T-helper 2 cell treated with Interferon-gamma antibody and Interleukin-4, amounts not matched to agents 5 μg/mL and 100 μg/mL, for 36 hours (primary cell): ENCODE data around the gene ANAPC15.
"Not testable (repeated sequence)": the region's sequence is repeated elsewhere in the genome, so short reads cannot be mapped to it uniquely, and the experiment has no call there.

Experiments
- DNase-seq: peaks from one replicate; pipeline ENCODE4 v3.0.0; 2021; ENCODE audit warnings: low spot score
- H3K27ac Mint-ChIP-seq: one replicate; pipeline ENCODE4 v1.8.0; 2021; ENCODE audit warnings: mild to moderate bottlenecking, mixed read lengths
- H3K27me3 Mint-ChIP-seq: one replicate; pipeline ENCODE4 v1.8.0; 2021; ENCODE audit warnings: low read depth, mixed read lengths
- H3K36me3 Mint-ChIP-seq: one replicate; pipeline ENCODE4 v1.8.0; 2021; ENCODE audit warnings: low read depth, mixed read lengths
- H3K4me1 Mint-ChIP-seq: one replicate; pipeline ENCODE4 v1.8.0; 2021; ENCODE audit warnings: low read depth, mixed read lengths
- H3K4me3 Mint-ChIP-seq: one replicate; pipeline ENCODE4 v1.8.0; 2022; ENCODE audit warnings: mild to moderate bottlenecking, moderate library complexity, mixed read lengths
- H3K9me3 Mint-ChIP-seq: one replicate; pipeline ENCODE4 v1.8.0; 2021; ENCODE audit warnings: mixed read lengths

The ANAPC15 gene

GRCh38 chr11:72112143-72112977 is at the start of gene ANAPC15:
TSS of gene ANAPC15 (minus strand) at chr11:72112695. CDS start at chr11:72111276, 1,419 bp downstream.
- Mint-ChIP-seq H3K4me3 (peak within 1 kb of the TSS; percentile 97), H3K36me3 (peaks cover 13% of the 10 kb centered on the region)

GRCh38 chr11:72160319-72160718 is 47.8 kb upstream of the ANAPC15 start:
- no peaks in the 10 kb centered on the region for H3K36me3 Mint-ChIP-seq
- peaks cover 41% of the 10 kb centered on the region for H3K27me3 Mint-ChIP-seq
- DNase-seq = no peak
- H3K4me3 Mint-ChIP-seq = no peak overlapping the region
- H3K9me3 Mint-ChIP-seq = no peaks in the 10 kb centered on the region
- no peak overlapping the region for H3K27ac Mint-ChIP-seq
- no peaks in the 10 kb centered on the region for H3K4me1 Mint-ChIP-seq

More at GRCh38 chr11:72112143-72112977, at the start of gene ANAPC15:
- Mint-ChIP-seq H3K27me3 (no peaks in the 10 kb centered on the region), H3K9me3 (no peaks in the 10 kb centered on the region), H3K27ac (peak within 1 kb of the TSS; percentile 99), H3K4me1 (peaks cover 21% of the 10 kb centered on the region)
- DNase-seq = peak; percentile 99

- H3K27ac Mint-ChIP-seq = no peak overlapping the region
- no peak overlapping the region for H3K4me3 Mint-ChIP-seq
- H3K9me3 Mint-ChIP-seq = no peaks in the 10 kb centered on the region
- peaks cover 38% of the 10 kb centered on the region for H3K27me3 Mint-ChIP-seq
- no peak for DNase-seq
- no peaks in the 10 kb centered on the region for H3K36me3 Mint-ChIP-seq
- no peaks in the 10 kb centered on the region for H3K4me1 Mint-ChIP-seq
Observed at GRCh38 chr11:72157131-72157530, 44.6 kb upstream of the ANAPC15 start.

- DNase-seq = no peak
- Mint-ChIP-seq H3K4me1 (no peaks in the 10 kb centered on the region), H3K9me3 (no peaks in the 10 kb centered on the region), H3K4me3 (no peak overlapping the region), H3K27ac (no peak overlapping the region), H3K36me3 (no peaks in the 10 kb centered on the region), H3K27me3 (peaks cover 34% of the 10 kb centered on the region)
Observed at GRCh38 chr11:72155751-72156150, 43.3 kb upstream of the ANAPC15 start.

- no peaks in the 10 kb centered on the region for H3K9me3 Mint-ChIP-seq
- H3K36me3 Mint-ChIP-seq = no peaks in the 10 kb centered on the region
- H3K27me3 Mint-ChIP-seq = peaks cover 28% of the 10 kb centered on the region
- H3K4me3 Mint-ChIP-seq = no peak overlapping the region
- H3K27ac Mint-ChIP-seq = no peak overlapping the region
- no peak for DNase-seq
- H3K4me1 Mint-ChIP-seq = no peaks in the 10 kb centered on the region
Observed at GRCh38 chr11:72154816-72155215, 42.3 kb upstream of the ANAPC15 start.

GRCh38 chr11:72153874-72154273 is 41.4 kb upstream of the ANAPC15 start:
- H3K4me3 Mint-ChIP-seq, H3K9me3 Mint-ChIP-seq, H3K27ac Mint-ChIP-seq, H3K36me3 Mint-ChIP-seq, H3K4me1 Mint-ChIP-seq, DNase-seq: not testable (repeated sequence)
- peaks cover 23% of the 10 kb centered on the region for H3K27me3 Mint-ChIP-seq

GRCh38 chr11:72150882-72151281 is 38.4 kb upstream of the ANAPC15 start:
- no peak overlapping the region for H3K27ac Mint-ChIP-seq
- DNase-seq = no peak
- H3K4me3 Mint-ChIP-seq = no peak overlapping the region
- H3K4me1 Mint-ChIP-seq = no peaks in the 10 kb centered on the region
- peaks cover 15% of the 10 kb centered on the region for H3K27me3 Mint-ChIP-seq
- no peaks in the 10 kb centered on the region for H3K36me3 Mint-ChIP-seq
- no peaks in the 10 kb centered on the region for H3K9me3 Mint-ChIP-seq

GRCh38 chr11:72146625-72147024 is 34.1 kb upstream of the ANAPC15 start:
- Mint-ChIP-seq H3K27ac (no peak overlapping the region), H3K4me1 (peaks cover 12% of the 10 kb centered on the region)

GRCh38 chr11:72144807-72145565 is 32.5 kb upstream of the ANAPC15 start:
- Mint-ChIP-seq H3K4me3 (no peak overlapping the region), H3K27me3 (peaks cover 3% of the 10 kb centered on the region), H3K4me1 (peaks cover 25% of the 10 kb centered on the region), H3K9me3 (no peaks in the 10 kb centered on the region), H3K36me3 (no peaks in the 10 kb centered on the region), H3K27ac (no peak overlapping the region)
- no peak for DNase-seq

More at GRCh38 chr11:72146625-72147024, 34.1 kb upstream of the ANAPC15 start:
- Mint-ChIP-seq H3K4me3 (no peak overlapping the region), H3K9me3 (no peaks in the 10 kb centered on the region), H3K27me3 (peaks cover 7% of the 10 kb centered on the region), H3K36me3 (no peaks in the 10 kb centered on the region)
- no peak for DNase-seq

GRCh38 chr11:72142543-72142942 is 30.0 kb upstream of the ANAPC15 start:
- H3K9me3 Mint-ChIP-seq, H3K4me3 Mint-ChIP-seq, DNase-seq, H3K36me3 Mint-ChIP-seq, H3K27ac Mint-ChIP-seq, H3K27me3 Mint-ChIP-seq: not testable (repeated sequence)
- peaks cover 28% of the 10 kb centered on the region for H3K4me1 Mint-ChIP-seq

GRCh38 chr11:72142086-72142485 is 29.6 kb upstream of the ANAPC15 start:
- not testable (repeated sequence) for DNase-seq, H3K27ac Mint-ChIP-seq, H3K36me3 Mint-ChIP-seq, H3K9me3 Mint-ChIP-seq, H3K4me3 Mint-ChIP-seq, H3K27me3 Mint-ChIP-seq
- H3K4me1 Mint-ChIP-seq = peaks cover 28% of the 10 kb centered on the region

GRCh38 chr11:72141066-72141465 is 28.6 kb upstream of the ANAPC15 start:
- DNase-seq = peak; percentile 76
- no peaks in the 10 kb centered on the region for H3K27me3 Mint-ChIP-seq
- H3K4me3 Mint-ChIP-seq = peak overlapping the region; percentile 41
- peak overlapping the region; percentile 75 for H3K27ac Mint-ChIP-seq
- H3K9me3 Mint-ChIP-seq = no peaks in the 10 kb centered on the region
- H3K4me1 Mint-ChIP-seq = peaks cover 30% of the 10 kb centered on the region
- H3K36me3 Mint-ChIP-seq = peaks cover 2% of the 10 kb centered on the region

GRCh38 chr11:72140661-72141060 is 28.2 kb upstream of the ANAPC15 start:
- Mint-ChIP-seq H3K9me3 (no peaks in the 10 kb centered on the region), H3K4me1 (peaks cover 30% of the 10 kb centered on the region), H3K4me3 (peak overlapping the region; percentile 41), H3K36me3 (peaks cover 2% of the 10 kb centered on the region), H3K27me3 (no peaks in the 10 kb centered on the region), H3K27ac (peak overlapping the region; percentile 75)
- DNase-seq = no peak

GRCh38 chr11:72139500-72139899 is 27.0 kb upstream of the ANAPC15 start:
- peaks cover 30% of the 10 kb centered on the region for H3K4me1 Mint-ChIP-seq
- H3K36me3 Mint-ChIP-seq = peaks cover 2% of the 10 kb centered on the region
- no peaks in the 10 kb centered on the region for H3K9me3 Mint-ChIP-seq
- H3K4me3 Mint-ChIP-seq = no peak overlapping the region
- H3K27ac Mint-ChIP-seq = no peak overlapping the region
- H3K27me3 Mint-ChIP-seq = no peaks in the 10 kb centered on the region
- DNase-seq = no peak
